ENCODE measurements around the gene CBX7. TPM values are rescaled to one million over a fixed set of nuclear protein-coding genes. Genes with fewer than 3 reads are reported as not detected.

The CBX7 gene
- total RNA-seq, 1 experiment from 2014 or later, result 3.7 TPM

DNA sequence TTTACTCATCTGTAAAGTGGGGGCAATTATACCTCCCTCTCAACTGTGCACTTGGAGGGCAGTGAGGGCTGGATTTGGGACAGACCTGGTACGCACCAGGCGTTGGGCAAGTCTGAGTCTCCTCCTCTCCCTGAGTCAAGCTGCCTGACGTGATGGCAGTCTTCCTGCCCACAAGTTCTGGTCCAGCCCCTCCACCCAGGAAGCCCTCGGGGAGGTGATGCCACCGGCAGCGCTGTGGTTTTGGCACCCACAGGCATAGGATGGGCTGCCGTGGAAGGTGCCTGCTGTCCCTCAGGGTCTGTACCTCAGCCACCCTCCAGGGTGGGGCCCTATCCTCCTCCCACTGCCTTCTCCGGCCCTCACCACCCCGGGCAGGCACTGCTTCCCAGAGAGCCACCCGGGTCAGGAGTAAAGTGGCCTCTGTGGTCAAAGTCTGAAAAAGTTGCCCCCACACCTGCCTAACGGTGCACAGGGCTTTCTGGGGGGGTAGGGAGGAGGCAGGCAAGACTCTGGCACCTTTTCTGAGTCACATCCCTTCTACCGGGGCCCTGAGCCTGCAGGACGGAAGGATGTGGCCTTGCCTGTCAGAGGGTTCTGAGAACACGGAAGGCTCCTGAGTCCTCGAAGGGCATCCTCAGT, 61.9 kb downstream of the CBX7 start:
- Histone ChIP-seq H2BK15ac (ENCODE audit: low read depth, low read length) (no peak overlapping the region), H4K20me1 (ENCODE audit: control insufficient read depth, insufficient read depth, insufficient read length) (peaks cover 2% of the 10 kb centered on the region), H3K9ac (ENCODE audit: extremely low read depth, insufficient read length, low read length) (no peak overlapping the region), H2AK5ac (ENCODE audit: insufficient read length, low read length) (no peak overlapping the region), H3K56ac (ENCODE audit: insufficient read length, low read depth, low read length) (no peak overlapping the region), H3K9me3 (ENCODE audit: control insufficient read depth, low read depth, low read length) (no peaks in the 10 kb centered on the region), H4K91ac (ENCODE audit: insufficient read length, low read depth, low read length) (no peak overlapping the region), H3K4me2 (ENCODE audit: insufficient read depth, insufficient read length, low read length) (no peak overlapping the region), H3K4ac (ENCODE audit: low read depth, low read length) (no peak overlapping the region), H2BK20ac (ENCODE audit: low read depth, low read length, poor library complexity, severe bottlenecking) (no peak overlapping the region), H2AFZ (ENCODE audit: low read length) (no peak overlapping the region), H4K5ac (ENCODE audit: insufficient read length, low read depth, low read length) (no peak overlapping the region), H3K23ac (ENCODE audit: insufficient read length, low read depth, low read length) (no peak overlapping the region), H3K27ac (ENCODE audit: insufficient read length, low read depth, low read length) (no peak overlapping the region), H3K23me2 (ENCODE audit: insufficient read length, low read depth, low read length, poor library complexity, severe bottlenecking) (no peaks in the 10 kb centered on the region), H3K79me1 (ENCODE audit: insufficient read depth, low read depth, low read length, poor library complexity, severe bottlenecking) (no peaks in the 10 kb centered on the region), H2BK12ac (ENCODE audit: insufficient read length, low read depth, low read length) (no peak overlapping the region), H2BK5ac (ENCODE audit: insufficient read length, low read length) (no peak overlapping the region), H3K4me1 (ENCODE audit: insufficient read depth, low read length) (peaks cover 4% of the 10 kb centered on the region; the same call in 1 of the 2 replicates), H3T11ph (ENCODE audit: low read length) (no peak overlapping the region), H4K8ac (replicated peaks; ENCODE audit: insufficient read length, low read depth, low read length) (no peak overlapping the region), H3K18ac (ENCODE audit: insufficient read length, low read depth, low read length) (no peak overlapping the region), H2BK120ac (ENCODE audit: low read depth, low read length, poor library complexity, severe bottlenecking) (no peak overlapping the region), H3K79me2 (ENCODE audit: insufficient read depth, low read length) (0 out of 2 replicates have a peak, but pooled peaks cover 2% of the 10 kb centered on the region), H3K14ac (ENCODE audit: insufficient read depth, low read length) (no peak overlapping the region; the same call in 1 of the 2 replicates), H3K27me3 (ENCODE audit: insufficient read depth, low read length) (no peaks in the 10 kb centered on the region)
- no peak for DNase-seq
- peaks cover 13% of the 10 kb centered on the region for H3K27me3 Mint-ChIP-seq (ENCODE audit: low read depth)
- WGBS (ENCODE audit: extremely low coverage, insufficient read length, low lambda C conversion rate), result no CpG with 5 or more reads among the region's 15 CpGs
- TF ChIP-seq CTCF (conservative IDR thresholded peaks at IDR 0.05), result no peak
- H3K27ac Mint-ChIP-seq, result no peak overlapping the region
- H3K36me3 Mint-ChIP-seq (ENCODE audit: insufficient read depth in 1 of 3, low read depth in 3 of 3), result no peaks in the 10 kb centered on the region
- no peaks in the 10 kb centered on the region; a peak in 1 of 5 replicates for H3K9me3 Mint-ChIP-seq
- H3K4me3 Mint-ChIP-seq, result no peak overlapping the region
- H3K4me1 Mint-ChIP-seq, result peaks cover 9 to 26% of the 10 kb centered on the region in 2 experiments

All from H9 (cell line).